D721Med (cell line): ENCODE data around the gene RNF167.

Experiments used
- DNase-seq: peaks from one replicate; pipeline ENCODE4 v3.0.0; 2011; ENCODE audit warnings: low spot score; ENCODE audit not compliant: insufficient read length
- FAIRE-seq: peaks from 2 replicates; lab custom pipeline; 2011; peaks lifted over from hg19 to GRCh38; lab: Jason Lieb, UNC
- TF ChIP-seq, protein P1 (sequence below): IDR thresholded peaks from 2 replicates; pipeline ENCODE4 v1.5.1; 2012; ENCODE audit warnings: mild to moderate bottlenecking, control low read depth; ENCODE audit not compliant: insufficient read depth; ENCODE audit errors: missing control alignments

The RNF167 gene

DNA sequence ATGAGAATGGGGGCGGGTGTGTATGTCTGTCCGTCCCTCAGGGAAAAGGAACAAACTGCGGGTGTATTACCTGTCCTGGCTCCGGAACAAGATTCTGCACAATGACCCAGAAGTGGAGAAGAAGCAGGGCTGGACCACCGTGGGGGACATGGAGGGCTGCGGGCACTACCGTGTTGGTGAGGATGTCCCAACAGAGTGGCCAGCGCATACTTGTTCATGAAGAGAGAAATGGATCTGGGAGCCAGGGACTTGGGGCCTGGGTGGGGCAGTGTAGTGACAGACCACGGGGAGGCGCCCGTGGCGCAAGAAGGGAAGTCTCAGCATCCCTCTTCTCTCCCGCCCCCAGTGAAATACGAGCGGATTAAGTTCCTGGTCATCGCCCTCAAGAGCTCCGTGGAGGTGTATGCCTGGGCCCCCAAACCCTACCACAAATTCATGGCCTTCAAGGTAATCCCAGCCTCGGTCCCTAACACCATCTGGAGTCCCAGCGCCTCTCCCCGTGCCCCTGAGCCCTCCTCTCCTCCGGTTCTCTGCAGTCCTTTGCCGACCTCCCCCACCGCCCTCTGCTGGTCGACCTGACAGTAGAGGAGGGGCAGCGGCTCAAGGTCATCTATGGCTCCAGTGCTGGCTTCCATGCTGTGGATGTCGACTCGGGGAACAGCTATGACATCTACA, 44.3 kb upstream of the RNF167 start:
- FAIRE-seq (no peak), DNase-seq (peak; percentile 16)

DNA sequence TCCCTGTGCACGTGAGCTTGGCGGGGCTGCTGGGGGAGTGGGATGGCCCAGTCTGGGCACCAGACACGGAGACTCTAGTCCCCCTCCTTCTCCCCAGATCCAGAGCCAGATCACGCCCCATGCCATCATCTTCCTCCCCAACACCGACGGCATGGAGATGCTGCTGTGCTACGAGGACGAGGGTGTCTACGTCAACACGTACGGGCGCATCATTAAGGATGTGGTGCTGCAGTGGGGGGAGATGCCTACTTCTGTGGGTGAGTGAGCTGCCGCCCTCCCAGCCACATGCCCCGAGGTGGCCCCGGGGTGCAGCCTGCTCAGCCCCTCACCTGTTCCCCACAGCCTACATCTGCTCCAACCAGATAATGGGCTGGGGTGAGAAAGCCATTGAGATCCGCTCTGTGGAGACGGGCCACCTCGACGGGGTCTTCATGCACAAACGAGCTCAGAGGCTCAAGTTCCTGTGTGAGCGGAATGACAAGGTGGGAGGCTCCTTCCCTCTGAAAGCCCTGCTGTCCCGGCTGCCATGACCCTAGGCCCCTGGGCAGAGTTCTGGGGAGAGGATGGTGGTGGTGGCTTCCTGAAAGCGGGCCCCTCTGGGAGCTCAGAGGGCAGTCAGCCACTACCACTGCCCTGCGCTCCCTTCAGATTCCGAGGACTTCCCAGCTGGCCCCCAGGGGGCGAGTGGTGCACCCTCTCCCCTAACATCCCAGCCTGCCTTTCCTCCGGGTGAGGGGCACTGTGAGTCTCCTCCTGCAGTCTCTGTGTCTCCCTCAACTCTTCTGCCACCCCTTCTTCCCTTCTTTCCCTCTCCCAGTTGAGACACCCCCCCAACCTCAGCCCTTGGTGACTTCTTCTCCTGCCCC, 43.5 kb upstream of the RNF167 start:
- FAIRE-seq, result no peak
- TF ChIP-seq, protein P1, sequence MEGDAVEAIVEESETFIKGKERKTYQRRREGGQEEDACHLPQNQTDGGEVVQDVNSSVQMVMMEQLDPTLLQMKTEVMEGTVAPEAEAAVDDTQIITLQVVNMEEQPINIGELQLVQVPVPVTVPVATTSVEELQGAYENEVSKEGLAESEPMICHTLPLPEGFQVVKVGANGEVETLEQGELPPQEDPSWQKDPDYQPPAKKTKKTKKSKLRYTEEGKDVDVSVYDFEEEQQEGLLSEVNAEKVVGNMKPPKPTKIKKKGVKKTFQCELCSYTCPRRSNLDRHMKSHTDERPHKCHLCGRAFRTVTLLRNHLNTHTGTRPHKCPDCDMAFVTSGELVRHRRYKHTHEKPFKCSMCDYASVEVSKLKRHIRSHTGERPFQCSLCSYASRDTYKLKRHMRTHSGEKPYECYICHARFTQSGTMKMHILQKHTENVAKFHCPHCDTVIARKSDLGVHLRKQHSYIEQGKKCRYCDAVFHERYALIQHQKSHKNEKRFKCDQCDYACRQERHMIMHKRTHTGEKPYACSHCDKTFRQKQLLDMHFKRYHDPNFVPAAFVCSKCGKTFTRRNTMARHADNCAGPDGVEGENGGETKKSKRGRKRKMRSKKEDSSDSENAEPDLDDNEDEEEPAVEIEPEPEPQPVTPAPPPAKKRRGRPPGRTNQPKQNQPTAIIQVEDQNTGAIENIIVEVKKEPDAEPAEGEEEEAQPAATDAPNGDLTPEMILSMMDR, result no peak
- peak; percentile 11 for DNase-seq

More for the DNA sequence above, 44.3 kb upstream of the RNF167 start:
- TF ChIP-seq, protein P1, result no peak

DNA sequence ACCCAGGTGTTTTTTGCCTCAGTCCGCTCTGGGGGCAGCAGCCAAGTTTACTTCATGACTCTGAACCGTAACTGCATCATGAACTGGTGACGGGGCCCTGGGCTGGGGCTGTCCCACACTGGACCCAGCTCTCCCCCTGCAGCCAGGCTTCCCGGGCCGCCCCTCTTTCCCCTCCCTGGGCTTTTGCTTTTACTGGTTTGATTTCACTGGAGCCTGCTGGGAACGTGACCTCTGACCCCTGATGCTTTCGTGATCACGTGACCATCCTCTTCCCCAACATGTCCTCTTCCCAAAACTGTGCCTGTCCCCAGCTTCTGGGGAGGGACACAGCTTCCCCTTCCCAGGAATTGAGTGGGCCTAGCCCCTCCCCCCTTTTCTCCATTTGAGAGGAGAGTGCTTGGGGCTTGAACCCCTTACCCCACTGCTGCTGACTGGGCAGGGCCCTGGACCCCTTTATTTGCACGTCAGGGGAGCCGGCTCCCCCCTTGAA, 42.8 kb upstream of the RNF167 start:
- DNase-seq (peak; percentile 9), FAIRE-seq (no peak)
- TF ChIP-seq, protein P1, result no peak

DNA sequence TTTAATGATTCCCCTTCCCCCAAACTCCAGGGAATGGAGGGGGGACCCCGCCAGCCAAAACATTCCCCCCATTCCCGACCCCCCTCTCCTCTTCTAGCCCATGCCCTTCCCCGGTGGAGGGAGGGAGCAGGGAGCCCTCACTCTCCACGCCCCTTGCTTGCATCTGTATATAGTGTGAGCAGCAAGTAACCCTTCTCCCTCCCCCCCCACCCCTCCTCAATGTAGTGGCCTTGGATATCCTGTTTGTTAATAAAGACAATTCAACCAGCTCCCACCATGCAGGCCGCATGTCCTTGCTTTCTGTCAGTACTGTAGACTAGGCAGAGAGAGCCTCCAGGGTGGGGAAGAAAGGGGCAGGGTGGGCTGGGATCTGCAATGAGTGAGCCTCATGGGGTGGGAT, 42.3 kb upstream of the RNF167 start:
- DNase-seq, result no peak
- FAIRE-seq, result no peak
- TF ChIP-seq, protein P1, result no peak

DNA sequence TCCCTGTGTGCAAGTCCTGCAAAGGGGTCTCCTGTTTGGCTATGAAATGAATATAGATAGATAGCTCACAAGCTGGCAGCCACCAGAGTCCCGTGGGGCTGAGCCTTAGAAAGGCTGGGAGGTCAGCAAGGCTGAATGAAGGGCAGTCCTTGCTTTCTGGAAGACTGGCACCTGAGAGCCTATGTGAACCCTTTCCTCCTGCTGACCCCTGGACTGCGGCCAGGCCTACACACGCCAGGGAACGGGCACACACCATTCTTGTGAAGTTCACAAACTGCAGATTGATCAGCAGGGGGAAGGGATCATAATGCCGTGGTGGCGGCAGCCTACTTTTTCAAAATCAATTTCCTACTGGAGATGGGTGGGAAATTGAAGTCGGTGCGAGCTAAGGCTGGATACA, 41.7 kb upstream of the RNF167 start:
- FAIRE-seq, result no peak
- peak; percentile 8 for DNase-seq
- TF ChIP-seq, protein P1, result no peak

DNA sequence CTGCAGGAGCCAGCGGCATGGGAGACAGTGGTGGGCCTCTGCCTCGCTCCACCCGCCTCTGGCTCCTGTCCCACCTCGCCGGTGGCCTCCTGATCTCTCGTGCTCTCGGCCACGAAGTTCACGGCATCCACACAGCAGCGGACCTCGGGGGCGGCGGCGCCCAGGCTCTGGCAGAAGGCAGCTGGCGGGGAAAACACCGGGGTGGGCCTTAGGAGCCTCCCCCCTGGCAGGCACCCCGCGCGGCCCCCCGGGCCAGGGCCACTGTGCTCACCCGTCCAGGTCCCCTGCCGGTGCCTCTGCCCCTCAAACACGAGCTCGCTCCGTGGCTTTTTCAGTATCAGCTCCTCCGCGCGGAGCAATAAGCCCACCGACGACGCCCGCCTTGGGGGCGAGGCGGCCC, 41.1 kb upstream of the RNF167 start:
- FAIRE-seq, result no peak
- DNase-seq, result peak; percentile 7
- TF ChIP-seq, protein P1, result no peak
